GM21737 (cell line): ENCODE data around the gene LASP1NB.
A peak's percentile ranks its signal among the peaks of the same experiment; 100 is the strongest.
"Not testable (repeated sequence)": the region's sequence is repeated elsewhere in the genome, so short reads cannot be mapped to it uniquely, and the experiment has no call there.

Experiments used
- ATAC-seq: cut with Tn5 transposase; IDR thresholded peaks from one replicate; pipeline ENCODE4 v1.9.1; 2021; ENCODE audit warnings: mild to moderate bottlenecking, moderate library complexity; ENCODE audit not compliant: unreplicated experiment

LASP1NB gene

GRCh38 chr17:38896346-38896954 is 29.0 kb upstream of the LASP1NB start:
- no peak for ATAC-seq

GRCh38 chr17:38897176-38897575 is 28.2 kb upstream of the LASP1NB start:
- ATAC-seq = no peak

GRCh38 chr17:38897671-38898290 is 27.6 kb upstream of the LASP1NB start:
- ATAC-seq = no peak

GRCh38 chr17:38898291-38898679 is 27.1 kb upstream of the LASP1NB start:
- no peak for ATAC-seq

GRCh38 chr17:38898812-38899348 is 26.5 kb upstream of the LASP1NB start:
- peak; percentile 72 for ATAC-seq

GRCh38 chr17:38899421-38899820 is 26.0 kb upstream of the LASP1NB start:
- ATAC-seq = no peak

GRCh38 chr17:38900978-38901656 is 24.3 kb upstream of the LASP1NB start:
- no peak for ATAC-seq

- ATAC-seq = no peak
Measured at GRCh38 chr17:38903404-38903803, 22.0 kb upstream of the LASP1NB start.

GRCh38 chr17:38904892-38905291 is 20.5 kb upstream of the LASP1NB start:
- ATAC-seq = no peak

GRCh38 chr17:38905375-38905774 is 20.0 kb upstream of the LASP1NB start:
- ATAC-seq = no peak

- ATAC-seq = no peak
Measured at GRCh38 chr17:38906460-38907228, 18.8 kb upstream of the LASP1NB start.

GRCh38 chr17:38907930-38908675 is 17.3 kb upstream of the LASP1NB start:
- ATAC-seq = no peak

GRCh38 chr17:38908676-38909181 is 16.7 kb upstream of the LASP1NB start:
- ATAC-seq = no peak

- ATAC-seq = no peak
Measured at GRCh38 chr17:38910325-38910724, 15.1 kb upstream of the LASP1NB start.

GRCh38 chr17:38911081-38911730 is 14.2 kb upstream of the LASP1NB start:
- no peak for ATAC-seq

GRCh38 chr17:38911731-38912081 is 13.7 kb upstream of the LASP1NB start:
- not testable (repeated sequence) for ATAC-seq

GRCh38 chr17:38912221-38912813 is 13.1 kb upstream of the LASP1NB start:
- ATAC-seq = no peak

GRCh38 chr17:38914741-38915638 is 10.4 kb upstream of the LASP1NB start:
- no peak for ATAC-seq

- no peak for ATAC-seq
Measured at GRCh38 chr17:38915639-38915995, 9.8 kb upstream of the LASP1NB start.
